HepG2 (cell line): ENCODE data around the gene HOPX. TPM values are rescaled to one million over a fixed set of nuclear protein-coding genes. Genes with fewer than 3 reads are reported as not detected.

ENCODE experiments used
- HNRNPL ChIP-seq: fragments of 200-400 bp; formaldehyde crosslinking; IDR thresholded peaks from 2 replicates; pipeline ENCODE4 v1.6.1; 2017; ENCODE audit warnings: mild to moderate bottlenecking, low read depth, low read length
- PRPF4 ChIP-seq: fragments of 200-400 bp; formaldehyde crosslinking; IDR thresholded peaks from 2 replicates; pipeline ENCODE4 v1.6.1; 2016; ENCODE audit warnings: low read length, low read depth; ENCODE audit not compliant: poor library complexity, severe bottlenecking
- RBFOX2 ChIP-seq: fragments of 200-400 bp; formaldehyde crosslinking; IDR thresholded peaks from 2 replicates; pipeline ENCODE4 v1.6.1; 2017; ENCODE audit warnings: low read depth, mild to moderate bottlenecking, low read length
- RFX5 ChIP-seq: IDR thresholded peaks from 2 replicates; pipeline ENCODE4 v1.6.1; 2011; ENCODE audit warnings: low read depth, low read length, improper control_type of control experiment
- SMARCC2 ChIP-seq: fragments of 450-650 bp; IDR thresholded peaks from 2 replicates; pipeline ENCODE4 v1.6.1; 2017; ENCODE audit warnings: antibody characterized with exemption, mild to moderate bottlenecking
- THAP11 ChIP-seq: IDR thresholded peaks from 2 replicates; pipeline ENCODE4 v1.6.1; 2016; ENCODE audit warnings: missing biosample characterization, missing genetic modification reagents
- ZNF335 ChIP-seq: sonication (generic); formaldehyde crosslinking; IDR thresholded peaks from 2 replicates; pipeline ENCODE4 v1.4.0; 2020; ENCODE audit warnings: missing genetic modification reagents
- ZNF441 ChIP-seq: sonication (generic); formaldehyde crosslinking; IDR thresholded peaks from 2 replicates; pipeline ENCODE4 v1.7.0; 2021; ENCODE audit warnings: missing genetic modification reagents, borderline replicate concordance
- ZNF724P ChIP-seq: sonication (generic); formaldehyde crosslinking; IDR thresholded peaks from 2 replicates; pipeline ENCODE4 v1.8.0; 2022; ENCODE audit warnings: missing genetic modification reagents, borderline replicate concordance
- polyA plus RNA-seq, 8 experiments: library from polyadenylated mRNA; depleted of rRNA in 3 of 8; stranded (reverse) in 7 of 8; unstranded in 1 of 8; fragments of >200 nt; fragmentation: Illumina TruSeq in 4 of 8; extraction: Trizol in 4 of 8; gene quantifications; 2 replicates each; pipeline versions ENCODE4 v1.2.1 to v1.2.3, GENCODE V29; 2011 to 2016; ENCODE audit warnings: low read depth in 4 of 8, missing spikeins in 1 of 8, mixed read lengths in 1 of 8; ENCODE audit not compliant: insufficient read depth in 1 of 8
- total RNA-seq, 5 experiments: library from RNA; depleted of rRNA; stranded (reverse); fragments of >200 nt; fragmentation: Illumina TruSeq; extraction: Trizol; gene quantifications; 2 replicates each; pipeline ENCODE4 v1.2.3, GENCODE V29; 2016; ENCODE audit warnings: low read depth in 1 of 5
- TF ChIP-seq, protein P1 (sequence below): sonication (generic); formaldehyde crosslinking; IDR thresholded peaks from 2 replicates; pipeline ENCODE4 v1.5.0; 2020; ENCODE audit warnings: missing genetic modification reagents
- TF ChIP-seq, protein P2 (sequence below): sonication (generic); formaldehyde crosslinking; IDR thresholded peaks from 2 replicates; pipeline ENCODE4 v1.4.0; 2020; ENCODE audit warnings: missing genetic modification reagents
- TF ChIP-seq, protein P3 (sequence below): IDR thresholded peaks from 2 replicates; pipeline ENCODE4 v1.6.1; 2016; ENCODE audit warnings: mild to moderate bottlenecking, missing biosample characterization, missing genetic modification reagents

HOPX gene
- total and polyA plus RNA-seq, 2 of the 13 experiments (the other 11 are each of a cell fraction or from before 2014, with no cell fraction given) = not detected

DNA sequence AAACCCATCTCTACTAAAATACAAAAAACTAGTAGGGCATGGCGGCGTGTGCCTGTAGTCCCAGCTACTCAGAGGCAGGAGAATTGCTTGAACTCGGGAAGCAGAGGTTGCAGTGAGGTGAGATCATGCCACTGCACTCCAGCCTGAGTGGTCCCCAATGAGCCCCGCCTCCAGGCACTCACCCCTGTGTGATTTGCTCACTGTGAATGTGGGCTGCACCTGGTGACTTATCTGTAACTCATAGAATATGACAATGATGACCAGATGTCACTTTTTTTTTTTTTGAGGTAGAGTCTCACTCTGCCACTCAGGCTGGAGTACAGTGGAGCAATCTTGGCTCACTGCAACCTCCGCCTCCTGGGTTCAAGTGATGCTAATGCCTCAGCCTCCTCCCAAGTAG is 49.0 kb upstream of the HOPX start (continued):
- TF ChIP-seq, protein P1, sequence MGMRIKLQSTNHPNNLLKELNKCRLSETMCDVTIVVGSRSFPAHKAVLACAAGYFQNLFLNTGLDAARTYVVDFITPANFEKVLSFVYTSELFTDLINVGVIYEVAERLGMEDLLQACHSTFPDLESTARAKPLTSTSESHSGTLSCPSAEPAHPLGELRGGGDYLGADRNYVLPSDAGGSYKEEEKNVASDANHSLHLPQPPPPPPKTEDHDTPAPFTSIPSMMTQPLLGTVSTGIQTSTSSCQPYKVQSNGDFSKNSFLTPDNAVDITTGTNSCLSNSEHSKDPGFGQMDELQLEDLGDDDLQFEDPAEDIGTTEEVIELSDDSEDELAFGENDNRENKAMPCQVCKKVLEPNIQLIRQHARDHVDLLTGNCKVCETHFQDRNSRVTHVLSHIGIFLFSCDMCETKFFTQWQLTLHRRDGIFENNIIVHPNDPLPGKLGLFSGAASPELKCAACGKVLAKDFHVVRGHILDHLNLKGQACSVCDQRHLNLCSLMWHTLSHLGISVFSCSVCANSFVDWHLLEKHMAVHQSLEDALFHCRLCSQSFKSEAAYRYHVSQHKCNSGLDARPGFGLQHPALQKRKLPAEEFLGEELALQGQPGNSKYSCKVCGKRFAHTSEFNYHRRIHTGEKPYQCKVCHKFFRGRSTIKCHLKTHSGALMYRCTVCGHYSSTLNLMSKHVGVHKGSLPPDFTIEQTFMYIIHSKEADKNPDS = no peak
- TF ChIP-seq ZNF441 (CRISPR knock-in tag) (no peak), ZNF724P (no peak), PRPF4 (no peak), SMARCC2 (no peak), THAP11 (no peak), RBFOX2 (no peak), HNRNPL (no peak), ZNF335 (no peak), RFX5 (no peak)
- TF ChIP-seq, protein P2, sequence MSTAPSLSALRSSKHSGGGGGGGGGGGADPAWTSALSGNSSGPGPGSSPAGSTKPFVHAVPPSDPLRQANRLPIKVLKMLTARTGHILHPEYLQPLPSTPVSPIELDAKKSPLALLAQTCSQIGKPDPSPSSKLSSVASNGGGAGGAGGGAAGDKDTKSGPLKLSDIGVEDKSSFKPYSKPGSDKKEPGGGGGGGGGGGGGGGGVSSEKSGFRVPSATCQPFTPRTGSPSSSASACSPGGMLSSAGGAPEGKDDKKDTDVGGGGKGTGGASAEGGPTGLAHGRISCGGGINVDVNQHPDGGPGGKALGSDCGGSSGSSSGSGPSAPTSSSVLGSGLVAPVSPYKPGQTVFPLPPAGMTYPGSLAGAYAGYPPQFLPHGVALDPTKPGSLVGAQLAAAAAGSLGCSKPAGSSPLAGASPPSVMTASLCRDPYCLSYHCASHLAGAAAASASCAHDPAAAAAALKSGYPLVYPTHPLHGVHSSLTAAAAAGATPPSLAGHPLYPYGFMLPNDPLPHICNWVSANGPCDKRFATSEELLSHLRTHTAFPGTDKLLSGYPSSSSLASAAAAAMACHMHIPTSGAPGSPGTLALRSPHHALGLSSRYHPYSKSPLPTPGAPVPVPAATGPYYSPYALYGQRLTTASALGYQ (CRISPR knock-in tag) = no peak
- TF ChIP-seq, protein P3, sequence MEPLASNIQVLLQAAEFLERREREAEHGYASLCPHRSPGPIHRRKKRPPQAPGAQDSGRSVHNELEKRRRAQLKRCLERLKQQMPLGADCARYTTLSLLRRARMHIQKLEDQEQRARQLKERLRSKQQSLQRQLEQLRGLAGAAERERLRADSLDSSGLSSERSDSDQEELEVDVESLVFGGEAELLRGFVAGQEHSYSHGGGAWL (CRISPR knock-in tag) = no peak
- TF ChIP-seq, all 625 proteins: peak for 0
